ENCODE results near the gene SLC25A34.

- TF ChIP-seq TAF1 (IDR thresholded peaks at IDR 0.05; ENCODE audit: borderline replicate concordance, low read depth, low read length) (no peak), POLR2A (IDR thresholded peaks at IDR 0.05; ENCODE audit: low read depth, low read length) (no peak)
Observed at GRCh38 chr1:15717418-15718125, 18.5 kb upstream of the SLC25A34 start.
